AG10803 (cell line): ENCODE data around the gene ARHGAP11A.
A peak's percentile ranks its signal among the peaks of the same experiment; 100 is the strongest.

Experiments used
- DNase-seq: peaks from one replicate; pipeline ENCODE4 v3.0.0; 2010; ENCODE audit warnings: low read depth
- H3K4me3 ChIP-seq: 2 replicates; pipeline ENCODE4 v1.5.1; 2011; ENCODE audit warnings: mild to moderate bottlenecking, low read length, control low read depth
- TF ChIP-seq, protein P1 (sequence below): conservative IDR thresholded peaks from 2 replicates; pipeline ENCODE4 v1.5.1; 2011; ENCODE audit warnings: mild to moderate bottlenecking, low read length, control low read depth, inconsistent platforms

The ARHGAP11A gene

DNA sequence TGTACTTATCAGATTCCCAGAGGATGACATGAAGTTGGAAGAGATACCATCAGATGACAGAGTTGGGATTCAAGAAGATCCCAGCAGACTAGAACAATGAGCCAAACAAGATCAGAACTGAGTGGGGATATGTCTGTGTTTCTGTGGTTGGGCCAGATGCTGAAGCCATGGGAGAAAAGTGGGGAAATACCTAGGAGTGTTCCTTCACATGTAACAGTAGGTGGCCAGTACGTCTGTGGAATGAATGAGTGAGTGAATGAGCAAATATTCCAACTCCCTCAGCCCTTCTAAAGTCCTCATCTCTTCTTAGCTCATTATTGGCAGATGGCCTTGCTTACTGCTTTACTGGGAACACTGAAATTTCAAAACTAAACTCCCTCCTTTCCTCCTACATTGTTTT lies 70.3 kb downstream of the ARHGAP11A start:
- DNase-seq: peak; percentile 95
- TF ChIP-seq, protein P1, sequence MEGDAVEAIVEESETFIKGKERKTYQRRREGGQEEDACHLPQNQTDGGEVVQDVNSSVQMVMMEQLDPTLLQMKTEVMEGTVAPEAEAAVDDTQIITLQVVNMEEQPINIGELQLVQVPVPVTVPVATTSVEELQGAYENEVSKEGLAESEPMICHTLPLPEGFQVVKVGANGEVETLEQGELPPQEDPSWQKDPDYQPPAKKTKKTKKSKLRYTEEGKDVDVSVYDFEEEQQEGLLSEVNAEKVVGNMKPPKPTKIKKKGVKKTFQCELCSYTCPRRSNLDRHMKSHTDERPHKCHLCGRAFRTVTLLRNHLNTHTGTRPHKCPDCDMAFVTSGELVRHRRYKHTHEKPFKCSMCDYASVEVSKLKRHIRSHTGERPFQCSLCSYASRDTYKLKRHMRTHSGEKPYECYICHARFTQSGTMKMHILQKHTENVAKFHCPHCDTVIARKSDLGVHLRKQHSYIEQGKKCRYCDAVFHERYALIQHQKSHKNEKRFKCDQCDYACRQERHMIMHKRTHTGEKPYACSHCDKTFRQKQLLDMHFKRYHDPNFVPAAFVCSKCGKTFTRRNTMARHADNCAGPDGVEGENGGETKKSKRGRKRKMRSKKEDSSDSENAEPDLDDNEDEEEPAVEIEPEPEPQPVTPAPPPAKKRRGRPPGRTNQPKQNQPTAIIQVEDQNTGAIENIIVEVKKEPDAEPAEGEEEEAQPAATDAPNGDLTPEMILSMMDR: no peak
- H3K4me3 ChIP-seq: peak overlapping the region; percentile 39

DNA sequence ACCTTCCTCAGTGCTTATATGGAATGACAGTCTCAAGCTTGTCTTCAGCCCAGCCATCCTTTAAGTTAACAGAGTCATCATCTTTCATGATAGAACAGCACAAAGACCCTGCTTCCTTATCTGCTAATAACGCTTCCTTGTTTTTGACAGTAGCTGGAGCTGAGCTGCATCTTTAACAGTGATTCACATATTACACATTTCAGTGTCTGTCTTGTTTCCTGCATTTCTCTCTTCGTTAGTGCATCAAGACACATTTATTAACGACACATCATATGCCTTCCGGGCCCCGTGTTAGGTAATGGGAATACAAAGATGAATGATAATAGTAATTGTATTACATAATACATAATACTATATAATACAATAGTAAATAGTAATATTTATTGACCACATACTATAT lies 72.3 kb downstream of the ARHGAP11A start:
- DNase-seq: peak; percentile 72
- TF ChIP-seq, protein P1: no peak
- H3K4me3 ChIP-seq: no peak overlapping the region

DNA sequence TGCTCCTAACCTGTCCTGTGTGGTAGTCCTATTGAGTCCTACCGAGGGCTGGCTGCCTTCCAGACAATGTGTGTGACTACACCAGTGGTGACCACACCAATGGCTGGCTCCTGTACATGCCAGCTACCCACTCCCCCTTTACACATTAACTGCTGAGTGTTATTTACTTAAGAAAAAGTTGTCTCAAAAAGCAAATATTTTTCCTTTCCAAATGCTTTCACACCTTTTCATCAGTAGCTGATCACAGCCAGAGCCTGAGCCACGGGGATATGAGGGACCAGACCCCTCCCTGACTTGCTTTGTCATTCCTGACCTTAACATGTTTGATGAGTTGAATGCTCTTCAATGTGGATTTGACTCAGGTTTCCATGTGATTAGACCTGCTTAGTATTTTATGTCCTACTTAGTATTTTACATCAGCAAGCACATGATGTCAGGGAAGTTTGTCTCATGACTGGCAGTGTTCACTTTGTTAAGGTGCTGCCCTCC lies 72.9 kb downstream of the ARHGAP11A start:
- TF ChIP-seq, protein P1: no peak
- H3K4me3 ChIP-seq: no peak overlapping the region
- peak; percentile 56 for DNase-seq
